ENCODE data around the gene PAX7.

The PAX7 gene

DNA sequence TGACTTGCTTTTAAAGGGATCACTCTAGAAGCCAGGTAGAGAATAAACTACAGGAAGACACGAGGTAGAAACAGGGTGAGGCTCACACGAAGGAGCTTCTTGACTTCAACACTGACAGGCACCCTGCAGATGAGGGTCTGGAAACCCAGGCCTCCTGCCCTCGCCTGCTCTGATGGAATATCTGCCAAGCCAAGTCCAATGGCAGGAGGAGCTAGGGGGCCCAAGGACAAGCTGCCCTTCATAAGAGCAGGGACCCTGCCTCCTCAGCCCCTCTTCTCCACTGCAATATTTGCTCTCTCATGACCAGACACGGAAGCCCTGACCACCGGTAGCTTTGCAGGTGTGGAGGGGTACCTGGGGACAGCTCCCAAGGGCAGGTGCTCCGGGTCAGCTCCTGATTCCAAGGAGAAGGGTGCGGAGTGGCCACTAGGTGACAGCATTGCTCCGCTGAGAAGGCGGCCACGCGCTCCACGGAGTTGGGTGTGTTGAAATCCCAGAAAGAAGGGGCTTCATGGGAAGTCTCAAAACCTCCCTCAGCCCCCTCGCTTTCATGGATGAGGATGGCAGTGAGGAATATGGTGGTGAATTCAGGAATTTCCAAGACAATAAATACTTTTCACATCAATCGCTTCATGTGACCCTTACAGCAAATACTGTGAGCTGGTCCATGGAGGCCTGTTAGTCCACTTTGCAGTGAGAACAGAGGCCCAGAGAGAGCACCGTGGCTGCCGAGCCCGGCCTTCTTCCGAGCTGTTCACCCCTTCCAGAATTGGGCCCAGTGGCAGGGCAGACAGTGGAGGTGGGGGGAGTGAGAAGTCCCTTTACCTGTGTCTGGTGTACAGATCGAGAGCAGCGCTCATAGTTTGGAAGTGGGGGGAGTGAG lies 33.2 kb upstream of the PAX7 start:
- 0 out of 2 replicates have a peak overlapping the region, but pooled peaks have one; percentile 22 for H3K27ac ChIP-seq
- TF ChIP-seq, protein P1, sequence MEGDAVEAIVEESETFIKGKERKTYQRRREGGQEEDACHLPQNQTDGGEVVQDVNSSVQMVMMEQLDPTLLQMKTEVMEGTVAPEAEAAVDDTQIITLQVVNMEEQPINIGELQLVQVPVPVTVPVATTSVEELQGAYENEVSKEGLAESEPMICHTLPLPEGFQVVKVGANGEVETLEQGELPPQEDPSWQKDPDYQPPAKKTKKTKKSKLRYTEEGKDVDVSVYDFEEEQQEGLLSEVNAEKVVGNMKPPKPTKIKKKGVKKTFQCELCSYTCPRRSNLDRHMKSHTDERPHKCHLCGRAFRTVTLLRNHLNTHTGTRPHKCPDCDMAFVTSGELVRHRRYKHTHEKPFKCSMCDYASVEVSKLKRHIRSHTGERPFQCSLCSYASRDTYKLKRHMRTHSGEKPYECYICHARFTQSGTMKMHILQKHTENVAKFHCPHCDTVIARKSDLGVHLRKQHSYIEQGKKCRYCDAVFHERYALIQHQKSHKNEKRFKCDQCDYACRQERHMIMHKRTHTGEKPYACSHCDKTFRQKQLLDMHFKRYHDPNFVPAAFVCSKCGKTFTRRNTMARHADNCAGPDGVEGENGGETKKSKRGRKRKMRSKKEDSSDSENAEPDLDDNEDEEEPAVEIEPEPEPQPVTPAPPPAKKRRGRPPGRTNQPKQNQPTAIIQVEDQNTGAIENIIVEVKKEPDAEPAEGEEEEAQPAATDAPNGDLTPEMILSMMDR (conservative IDR thresholded peaks at IDR 0.05) = peak; percentile 98

DNA sequence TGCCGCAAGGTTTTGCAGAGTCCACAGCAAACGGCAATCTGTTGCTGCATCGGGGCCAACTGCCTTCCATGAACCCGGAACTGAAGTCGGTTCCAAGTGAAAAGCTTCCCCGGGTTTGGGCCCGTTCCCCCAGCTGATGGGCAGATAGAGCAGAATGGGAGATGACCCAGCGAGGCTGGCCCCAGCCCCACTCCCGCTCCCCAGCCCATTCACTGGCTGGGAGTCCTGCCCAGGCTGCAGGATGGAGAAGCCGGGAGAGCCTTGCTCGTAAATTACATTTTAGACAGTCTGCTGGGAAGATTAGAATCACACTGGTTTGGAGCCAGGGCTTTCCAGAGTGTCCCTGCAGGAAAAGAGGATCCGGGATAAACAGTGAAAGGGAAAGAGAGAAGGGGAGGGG lies 31.6 kb upstream of the PAX7 start:
- TF ChIP-seq, protein P1 (conservative IDR thresholded peaks at IDR 0.05) = no peak
- H3K27ac ChIP-seq = peak overlapping the region; percentile 91

DNA sequence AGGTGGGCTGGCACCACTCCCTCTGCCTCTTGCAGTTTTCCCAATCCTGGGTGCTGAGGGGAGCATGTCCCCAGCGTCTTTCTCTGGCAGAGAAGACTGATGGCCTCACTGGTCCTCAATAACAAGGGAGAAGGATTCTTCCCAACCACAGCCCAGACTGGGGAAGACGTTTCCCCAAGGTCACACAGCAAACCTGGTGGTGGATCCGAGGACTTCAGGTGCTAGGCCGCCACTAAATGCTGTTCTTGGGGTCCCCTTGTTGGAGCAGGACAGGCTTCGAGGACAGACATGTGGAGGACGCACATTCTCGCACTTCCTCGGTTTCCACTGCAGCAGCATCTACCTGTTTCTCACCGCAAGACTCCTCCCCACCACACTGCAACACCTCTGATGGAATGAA lies 30.9 kb upstream of the PAX7 start:
- TF ChIP-seq, protein P1 (conservative IDR thresholded peaks at IDR 0.05) = no peak
- peak overlapping the region; percentile 91 for H3K27ac ChIP-seq

DNA sequence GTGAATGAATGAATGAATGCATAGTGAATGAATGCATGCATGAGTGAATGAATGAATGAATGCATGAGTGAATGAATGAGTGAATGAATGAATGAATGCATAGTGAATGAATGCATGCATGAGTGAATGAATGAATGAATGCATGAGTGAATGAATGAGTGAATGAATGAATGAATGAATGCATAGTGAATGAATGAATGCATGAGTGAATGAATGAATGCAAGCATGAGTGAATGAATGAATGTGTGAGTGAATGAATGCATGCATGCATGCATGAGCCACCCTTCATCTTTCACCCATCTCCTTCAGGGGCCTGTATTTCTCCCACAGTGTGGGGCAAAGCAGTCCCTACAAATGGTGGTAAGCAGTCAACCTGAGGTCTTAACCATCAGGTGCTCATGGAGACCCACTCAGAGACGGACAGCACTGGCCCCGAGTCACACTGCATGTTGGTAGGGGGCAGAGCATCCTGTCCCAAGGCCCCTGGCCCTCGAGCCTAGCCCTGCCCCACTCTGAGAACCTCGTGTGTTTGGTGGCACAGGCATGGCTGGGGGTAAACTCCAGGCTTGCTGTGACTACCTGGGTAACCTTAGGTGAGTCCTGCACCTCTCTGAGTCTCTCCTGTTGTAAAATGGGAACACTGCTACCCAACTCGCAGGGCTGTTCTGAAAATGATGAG lies 28.0 kb upstream of the PAX7 start:
- H3K27ac ChIP-seq = no peak overlapping the region
- TF ChIP-seq, protein P1 (conservative IDR thresholded peaks at IDR 0.05) = no peak

DNA sequence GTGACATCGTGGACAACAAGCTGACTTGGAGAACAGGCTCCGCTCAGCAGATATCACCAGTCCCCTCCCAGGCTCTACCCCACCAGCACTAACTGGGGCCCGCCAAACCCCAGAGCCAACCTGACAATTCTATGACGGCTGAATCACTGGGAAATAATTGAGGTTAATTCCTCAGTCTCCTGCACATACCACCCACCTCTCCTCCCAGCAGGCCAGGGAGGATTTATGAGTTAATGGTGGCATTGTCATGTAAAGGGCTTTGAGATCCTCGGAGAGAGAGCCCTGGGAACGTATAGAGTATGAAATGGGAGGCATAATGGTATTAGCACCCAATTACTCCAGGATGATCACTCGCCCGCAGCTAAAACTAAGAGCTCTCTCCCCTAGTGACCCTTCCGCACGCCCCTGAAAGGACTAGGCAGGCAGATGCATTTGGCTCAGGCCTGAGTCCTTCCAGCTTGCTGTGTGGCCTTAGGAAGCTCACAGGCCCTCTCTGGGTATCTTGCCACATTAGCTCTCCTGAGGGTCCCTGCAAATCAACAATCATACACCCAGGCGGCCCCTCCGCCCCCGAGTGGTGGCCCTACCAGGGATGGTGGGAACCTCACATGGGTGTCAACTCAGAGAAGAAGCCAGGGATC lies 27.3 kb upstream of the PAX7 start:
- H3K27ac ChIP-seq = no peak overlapping the region
- TF ChIP-seq, protein P1 (conservative IDR thresholded peaks at IDR 0.05) = no peak

DNA sequence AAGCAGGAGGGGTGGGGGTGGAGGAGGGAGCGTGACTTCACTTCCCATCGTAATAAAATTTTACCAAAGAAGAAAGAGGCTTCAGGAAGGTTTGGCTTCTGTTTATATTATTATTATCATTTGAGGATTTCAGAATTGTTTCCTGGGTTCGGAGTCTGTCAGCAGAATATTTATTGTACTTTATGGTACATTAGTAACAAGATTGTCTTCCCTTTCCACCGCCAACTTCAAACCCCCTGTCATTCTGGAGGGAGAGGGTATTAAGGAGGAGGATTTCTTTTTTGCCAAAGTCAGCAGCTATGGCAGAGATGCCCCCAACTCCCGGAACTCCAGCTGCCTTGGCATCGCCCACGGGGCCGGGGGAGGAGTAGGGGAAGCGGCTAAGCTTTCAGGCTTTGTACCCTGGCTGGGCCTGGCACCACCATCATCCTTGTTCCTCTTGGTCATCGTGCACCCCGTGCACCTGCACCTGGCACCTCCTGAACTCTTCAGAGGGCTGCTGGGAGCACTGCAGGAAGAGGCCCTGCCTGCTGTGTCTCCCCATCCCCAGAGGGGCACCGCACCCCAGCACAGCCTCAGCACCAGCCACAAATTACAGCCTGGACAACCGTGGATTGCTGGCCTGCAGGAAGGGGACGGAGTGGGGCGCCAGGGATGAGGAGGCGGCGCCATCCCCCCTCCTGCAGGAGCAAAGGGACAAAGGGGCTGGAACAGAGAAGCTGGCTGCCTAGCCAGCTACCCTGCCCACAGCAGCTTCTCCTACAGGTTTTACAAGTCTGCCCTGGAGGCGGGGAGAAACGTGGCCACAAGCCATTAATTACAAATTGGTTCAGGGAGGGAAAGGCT lies 24.0 kb upstream of the PAX7 start:
- H3K27ac ChIP-seq = peak overlapping the region; percentile 22; the same call in 1 of the 2 replicates
- TF ChIP-seq, protein P1 (conservative IDR thresholded peaks at IDR 0.05) = no peak

Data from VCaP (cell line).